HG03565 (cell line): ENCODE results near the gene SHROOM1.
A peak's percentile ranks its signal among the peaks of the same experiment; 100 is the strongest.

Experiments
- ATAC-seq: cut with Tn5 transposase; IDR thresholded peaks from one replicate; pipeline ENCODE4 v1.9.1; 2021; ENCODE audit warnings: mild to moderate bottlenecking, moderate library complexity; ENCODE audit not compliant: unreplicated experiment

Gene SHROOM1

GRCh38 chr5:132825033-132825833, 5.2 kb downstream of the SHROOM1 start:
- no peak for ATAC-seq

GRCh38 chr5:132824426-132824825, 6.0 kb downstream of the SHROOM1 start:
- ATAC-seq = no peak

- ATAC-seq = no peak
These were observed 6.9 kb downstream of the SHROOM1 start for GRCh38 chr5:132823481-132824050.

GRCh38 chr5:132822650-132823480, 7.6 kb downstream of the SHROOM1 start:
- no peak for ATAC-seq

DNA sequence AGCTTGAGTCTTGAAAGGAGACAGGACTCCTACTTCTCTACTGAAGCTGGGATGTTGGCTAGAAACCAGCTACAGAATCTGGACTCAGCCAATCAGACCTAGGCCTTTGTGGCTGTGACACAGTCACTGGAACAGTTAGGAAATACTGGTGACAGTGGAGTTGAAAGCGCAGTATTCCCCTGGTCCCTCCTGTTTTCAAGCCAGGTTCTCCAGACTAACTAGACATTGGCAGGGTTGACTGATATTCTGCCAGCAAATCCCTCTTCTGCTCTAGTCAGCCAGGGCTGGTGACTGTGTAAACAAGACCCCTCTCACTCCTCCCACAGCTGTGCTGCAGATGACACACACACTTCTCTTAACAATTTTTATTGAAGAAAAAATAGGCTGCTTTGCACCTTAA, 8.7 kb downstream of the SHROOM1 start:
- ATAC-seq = no peak

- no peak for ATAC-seq
These were observed 9.1 kb downstream of the SHROOM1 start for GRCh38 chr5:132821350-132821749.

- ATAC-seq = peak; percentile 61
These were observed 10.2 kb downstream of the SHROOM1 start for GRCh38 chr5:132820162-132820754.

DNA sequence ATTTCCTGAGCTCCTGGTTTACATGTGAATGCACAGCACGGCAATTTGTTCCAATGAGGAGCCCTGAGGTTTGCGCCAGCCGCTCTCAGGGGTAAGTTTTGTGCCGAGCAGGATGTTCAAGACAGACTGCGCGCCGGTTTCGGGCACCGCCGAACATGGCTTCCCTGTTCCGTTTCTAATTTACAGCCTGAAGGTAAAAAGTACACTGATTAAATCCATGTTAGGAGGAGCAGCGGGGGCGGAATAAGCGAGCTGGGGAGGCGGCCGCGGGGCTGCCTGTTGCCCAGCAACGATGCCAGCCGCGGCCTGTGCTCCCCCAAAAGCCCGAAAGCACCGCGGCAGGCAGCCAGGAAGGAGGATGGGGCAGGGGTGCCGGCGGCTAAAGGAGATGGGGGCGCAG, 11.0 kb downstream of the SHROOM1 start:
- ATAC-seq = no peak

DNA sequence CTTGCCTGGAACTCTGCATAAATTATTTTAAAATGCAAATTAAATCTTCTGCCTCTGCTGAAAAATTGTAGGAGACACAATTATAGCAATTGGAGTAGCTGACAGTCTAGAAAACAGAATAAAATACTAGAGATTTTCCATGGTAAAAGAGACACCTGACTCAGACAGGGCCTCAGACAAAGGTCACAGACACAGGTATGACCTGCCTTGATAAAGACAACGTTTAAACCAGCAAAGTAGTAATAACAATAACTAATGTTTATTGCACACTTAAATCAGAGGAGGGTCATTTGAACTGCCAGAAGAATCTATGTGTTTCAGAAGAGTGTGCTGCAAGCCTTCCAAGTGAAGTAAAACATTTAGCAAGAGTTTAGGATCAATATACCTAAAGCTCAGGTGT, 13.4 kb downstream of the SHROOM1 start:
- ATAC-seq = no peak

DNA sequence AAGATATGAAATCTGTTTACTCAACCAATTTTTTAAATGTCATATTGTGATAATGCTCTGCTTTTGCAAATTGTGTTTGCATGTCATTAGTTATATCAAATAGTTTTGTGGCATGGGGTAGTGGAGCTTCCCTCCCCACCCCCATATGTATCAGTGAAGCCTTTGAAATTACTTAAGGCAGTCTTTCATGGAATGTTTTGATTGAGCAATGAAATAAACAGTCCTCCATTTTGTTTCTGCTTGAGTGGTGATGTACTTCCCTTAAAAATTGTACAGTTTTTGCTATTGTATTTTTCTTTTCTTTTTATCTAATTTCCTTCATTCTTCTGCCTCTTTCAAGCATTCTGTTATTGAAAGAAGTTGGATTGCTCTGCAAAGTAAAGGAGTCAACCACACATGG, 13.9 kb downstream of the SHROOM1 start:
- ATAC-seq = no peak

DNA sequence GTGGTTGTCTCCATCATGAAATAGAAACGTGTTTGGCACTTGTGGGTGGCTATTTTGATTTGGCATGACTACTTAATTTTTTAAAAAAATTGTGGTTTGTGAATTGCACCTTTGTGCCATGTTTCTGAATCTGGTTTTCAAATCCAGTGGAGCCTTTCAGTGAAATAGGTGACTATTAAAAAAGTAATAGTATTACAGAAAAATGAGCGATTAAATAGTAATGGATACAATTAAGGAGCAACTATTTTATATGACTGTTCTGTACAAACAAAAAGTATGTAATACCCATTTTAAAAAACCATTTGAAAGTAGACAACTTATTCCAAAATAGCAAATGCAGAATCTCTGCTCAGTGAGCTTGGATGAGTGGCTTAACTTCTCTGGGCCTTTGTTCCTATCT, 14.4 kb downstream of the SHROOM1 start:
- no peak for ATAC-seq

DNA sequence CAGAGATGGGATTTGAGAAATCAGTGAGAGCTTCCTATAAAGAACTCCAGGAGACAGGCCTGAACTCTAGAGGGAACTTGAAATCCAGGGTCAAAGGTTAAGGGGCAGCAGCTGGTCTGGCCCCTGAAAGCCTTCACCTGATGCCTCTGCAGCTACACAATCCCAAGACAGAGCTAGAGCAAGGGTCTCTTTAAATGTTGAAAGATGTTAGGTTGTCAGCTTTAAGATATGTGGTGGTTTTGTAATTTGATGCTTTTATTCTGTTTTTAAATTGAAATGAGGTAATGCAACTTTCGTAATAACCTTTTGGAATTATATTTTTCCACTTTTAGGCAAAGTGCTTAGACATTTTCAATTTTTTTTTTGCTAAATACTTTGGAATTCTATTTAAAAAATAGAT, 15.0 kb downstream of the SHROOM1 start:
- ATAC-seq = no peak

GRCh38 chr5:132814503-132815294, 15.7 kb downstream of the SHROOM1 start:
- no peak for ATAC-seq

- ATAC-seq = no peak
These were observed 16.6 kb downstream of the SHROOM1 start for GRCh38 chr5:132813599-132814502.

DNA sequence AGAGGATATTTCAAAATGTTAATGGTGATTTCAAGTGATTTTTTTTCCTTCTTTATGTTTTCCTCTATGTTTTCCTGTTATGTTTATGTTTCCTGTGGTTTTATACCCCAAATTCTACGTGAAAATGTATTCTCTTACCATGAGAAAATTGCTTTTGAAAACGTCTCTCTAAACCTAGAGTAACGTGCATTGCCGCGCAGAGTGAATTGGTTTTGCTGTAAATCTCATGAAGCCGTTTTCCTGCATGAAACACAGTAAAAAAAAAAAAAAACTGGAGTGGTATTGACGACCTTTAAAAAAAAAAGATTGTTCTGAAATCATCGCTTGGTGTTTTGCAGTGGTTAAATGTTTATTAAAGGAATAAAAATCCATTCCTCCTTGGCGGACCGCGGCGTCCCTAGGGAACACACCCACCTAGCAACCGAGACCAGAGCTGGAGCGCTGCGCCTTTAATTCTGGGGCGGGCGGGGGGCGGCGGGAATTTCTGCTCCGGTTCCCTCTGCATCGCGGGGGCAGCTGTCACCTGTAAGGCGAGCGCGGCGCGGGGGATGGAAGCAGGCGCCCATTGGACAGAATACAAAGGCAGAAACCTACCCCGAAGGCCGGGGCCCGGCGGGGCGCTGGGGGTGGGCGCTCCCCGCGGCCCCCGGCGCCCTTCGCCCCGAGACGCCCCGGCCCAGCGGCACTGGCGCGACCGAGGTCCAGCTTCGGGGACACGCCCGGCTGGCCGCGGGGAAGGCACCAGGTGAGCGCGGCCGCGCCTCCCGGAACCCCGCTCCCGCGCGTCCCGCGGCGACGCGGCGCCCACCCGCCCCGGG, 17.5 kb downstream of the SHROOM1 start, which contains the start of gene SOWAHA:
SOWAHA (plus strand) TSS at position 522 of the 818 bp plus-strand sequence. CDS start 320 bp downstream, outside the sequence.
- no peak for ATAC-seq

DNA sequence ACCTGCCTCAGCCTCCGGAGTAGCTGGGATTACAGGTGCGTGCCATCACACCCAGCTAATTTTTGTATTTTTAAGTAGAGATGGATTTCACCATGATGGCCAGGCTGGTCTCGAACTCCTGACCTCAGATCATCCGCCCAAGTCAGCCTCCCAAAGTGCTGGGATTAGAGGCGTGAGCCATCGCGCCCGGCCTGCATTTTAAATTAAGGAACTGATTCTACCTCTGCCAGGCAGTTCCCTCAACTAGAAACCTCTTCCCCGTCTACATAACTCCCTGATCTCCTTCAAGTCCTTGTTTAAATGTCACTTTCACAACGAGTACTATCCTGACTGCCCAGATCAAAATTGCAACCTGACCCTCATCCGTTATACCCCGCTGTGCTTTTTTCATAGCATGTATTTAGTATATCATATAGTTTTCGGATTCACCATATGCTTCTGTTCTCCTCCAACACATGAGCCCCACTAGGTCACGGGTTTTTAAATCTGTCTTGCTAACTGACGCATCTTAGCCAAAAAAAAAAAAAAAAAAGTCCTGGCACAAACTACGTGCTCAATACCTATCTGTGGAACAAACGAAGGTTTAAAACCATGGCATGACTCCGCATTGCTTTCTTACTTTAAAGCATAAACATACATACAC, 18.2 kb downstream of the SHROOM1 start:
- no peak for ATAC-seq

DNA sequence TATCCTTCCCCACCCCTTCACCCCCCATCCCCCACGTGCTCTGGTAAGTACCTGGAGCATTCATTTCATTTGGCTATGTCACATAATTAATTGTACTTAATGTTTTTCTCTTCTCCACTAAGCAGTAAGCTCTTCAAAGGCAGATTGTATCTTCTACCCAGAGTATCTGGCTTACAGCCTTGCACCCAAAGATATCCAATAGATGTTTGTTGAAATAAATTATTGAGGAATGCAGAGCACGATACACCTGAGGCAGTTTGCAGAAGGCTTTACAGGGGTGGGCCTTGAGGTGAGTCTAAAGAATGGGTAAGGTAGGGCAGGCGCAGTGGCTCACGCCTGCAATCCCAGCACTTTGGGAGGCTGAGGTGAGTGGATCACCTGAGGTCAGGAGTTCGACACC, 19.8 kb downstream of the SHROOM1 start:
- ATAC-seq = no peak

- ATAC-seq = no peak
These were observed 21.6 kb downstream of the SHROOM1 start for GRCh38 chr5:132808866-132809265.
